HT1080 (cell line): ENCODE results near the gene INPPL1. TPM values are rescaled to one million over a fixed set of nuclear protein-coding genes. Genes with fewer than 3 reads are reported as not detected.

Source experiments
- DNase-seq: peaks from one replicate; pipeline ENCODE4 v3.0.0-alpha.2; 2015; ENCODE audit warnings: low read depth
- total RNA-seq: library from RNA; depleted of rRNA; stranded (reverse); fragments of >200 nt; shearing (Covaris generic); gene quantifications from 2 replicates; pipeline ENCODE4 v1.2.3, GENCODE V29; 2014; rRNA removed

Gene INPPL1
- total RNA-seq, 1 experiment from 2014 or later = 68.8 TPM

- DNase-seq = no peak
Observed at GRCh38 chr11:72280037-72280436, 55.5 kb downstream of the INPPL1 start.

GRCh38 chr11:72280726-72281315 is 56.3 kb downstream of the INPPL1 start:
- no peak for DNase-seq

GRCh38 chr11:72283947-72284346 is 59.4 kb downstream of the INPPL1 start:
- no peak for DNase-seq

- DNase-seq = no peak
Observed at GRCh38 chr11:72287293-72287692, 62.7 kb downstream of the INPPL1 start.

Other genes with a start within 250 kb of the INPPL1 start
- 1.0 and 1.8 TPM in 2 replicates for gene IL18BP, start 225.9 kb upstream of the INPPL1 start, total RNA-seq
- 96.8 and 104 TPM in 2 replicates for gene NUMA1, start 144.2 kb upstream of the INPPL1 start, total RNA-seq
- gene LRRC51, start 143.9 kb upstream of the INPPL1 start, total RNA-seq = 10.8 and 11.1 TPM in 2 replicates
- 177 and 212 TPM in 2 replicates for gene LAMTOR1, start 121.5 kb upstream of the INPPL1 start, total RNA-seq
- 0.31 TPM in 1 of 2 replicates, not detected in the other for gene TOMT, start 118.8 kb upstream of the INPPL1 start, total RNA-seq
- gene ANAPC15, start 112.1 kb upstream of the INPPL1 start, total RNA-seq = 70.7 and 81.5 TPM in 2 replicates
- 0.16 TPM in 1 of 2 replicates, not detected in the other for gene FOLR3, start 89.0 kb upstream of the INPPL1 start, total RNA-seq
- gene FOLR1, start 32.6 kb upstream of the INPPL1 start, total RNA-seq = 0.17 TPM in 1 of 2 replicates, not detected in the other
- not detected in 2 replicates for gene FOLR2, start 8.0 kb upstream of the INPPL1 start, total RNA-seq
- not detected in 2 replicates for gene PHOX2A, start 19.4 kb downstream of the INPPL1 start, total RNA-seq
- gene CLPB, start 209.8 kb downstream of the INPPL1 start, total RNA-seq = 45.4 and 46.9 TPM in 2 replicates